ENCODE data around the gene SULT4A1. TPM values are rescaled to one million over a fixed set of nuclear protein-coding genes. Genes with fewer than 3 reads are reported as not detected.

Gene SULT4A1
- total and polyA plus RNA-seq, 3 experiments from 2014 or later, result not detected

- Mint-ChIP-seq H3K4me1 (no peaks in the 10 kb centered on the region), H3K4me3 (no peak overlapping the region), H3K36me3 (peaks cover 0 to 2% (median 0%) of the 10 kb centered on the region in 3 donors), H3K27me3 (peaks cover 12 to 55% of the 10 kb centered on the region in 2 donors), H3K9me3 (no peaks in the 10 kb centered on the region), H3K27ac (peak overlapping the region in 1 of 8 donors; percentile 29)
- ChIA-PET POLR2A (no interaction called here), CTCF (no interaction called here)
- H3K27me3 ChIP-seq (ENCODE audit: insufficient read depth, low read length, poor library complexity, severe bottlenecking), result no peaks in the 10 kb centered on the region
- no peak overlapping the region for H3K27ac ChIP-seq (ENCODE audit: low read depth, low read length)
- H3K4me3 ChIP-seq (ENCODE audit: low read length), result no peak overlapping the region
- no peaks in the 10 kb centered on the region for H3K4me1 ChIP-seq (ENCODE audit: insufficient read depth, low read length)
- H3K9me3 ChIP-seq (ENCODE audit: low read length), result no peaks in the 10 kb centered on the region
- H3K36me3 ChIP-seq (ENCODE audit: insufficient read depth, low read length), result no peaks in the 10 kb centered on the region
- DNase-seq, result no peak
Observed at GRCh38 chr22:43823911-43824665, 38.2 kb downstream of the SULT4A1 start.

GRCh38 chr22:43823353-43823908 is 38.9 kb downstream of the SULT4A1 start:
- POLR2A ChIA-PET, result no interaction called here

DNA sequence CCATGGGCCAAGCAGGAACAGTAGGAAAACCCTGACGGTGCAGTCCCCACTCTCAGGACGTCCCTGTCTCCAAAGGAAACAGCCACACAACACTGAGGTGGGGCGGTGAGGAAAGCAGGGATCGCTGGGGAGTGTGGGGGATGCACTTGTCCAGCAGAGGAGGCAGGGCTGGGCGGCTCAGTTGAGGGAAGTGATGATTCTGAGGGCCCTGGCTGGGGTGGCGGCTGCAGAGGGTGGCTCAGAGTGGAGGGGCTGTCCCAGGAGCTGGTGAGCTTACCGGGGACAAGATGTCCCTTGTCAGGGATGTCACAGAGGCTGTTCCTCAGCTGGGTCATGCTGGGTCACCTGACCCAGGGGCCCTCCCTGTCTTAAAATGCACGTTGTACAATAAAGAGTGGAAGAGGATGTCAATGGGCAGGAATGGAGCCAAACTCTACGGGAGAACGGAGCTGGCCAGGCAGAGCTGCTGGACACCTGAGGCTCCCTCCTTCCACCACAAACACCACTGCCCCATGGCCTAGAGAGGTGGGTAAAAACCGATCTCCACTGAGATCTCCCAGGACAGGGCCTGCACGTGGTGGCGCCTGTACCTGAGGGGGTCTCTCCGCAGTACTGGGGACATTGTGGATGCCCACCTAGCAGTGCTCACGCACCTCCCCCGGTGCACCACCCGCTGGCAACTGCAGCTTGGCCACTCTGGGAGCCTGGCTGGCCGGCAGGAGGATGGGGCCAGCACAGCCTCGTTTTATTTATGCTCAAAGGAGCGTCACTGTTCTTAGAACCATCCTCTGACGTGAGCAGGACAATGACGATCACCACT is 40.5 kb downstream of the SULT4A1 start:
- Histone ChIP-seq H3K36me3 (ENCODE audit: insufficient read depth, low read length) (no peaks in the 10 kb centered on the region), H3K4me3 (ENCODE audit: low read length) (no peak overlapping the region), H3K9me3 (ENCODE audit: low read length) (no peaks in the 10 kb centered on the region), H3K4me1 (ENCODE audit: insufficient read depth, low read length) (no peaks in the 10 kb centered on the region), H3K27ac (ENCODE audit: low read depth, low read length) (no peak overlapping the region), H3K27me3 (ENCODE audit: insufficient read depth, low read length, poor library complexity, severe bottlenecking) (no peaks in the 10 kb centered on the region)
- ChIA-PET POLR2A (no interaction called here), CTCF (no interaction called here)
- no peaks in the 10 kb centered on the region for H3K9me3 Mint-ChIP-seq
- no peaks in the 10 kb centered on the region for H3K4me1 Mint-ChIP-seq
- DNase-seq, result no peak
- no peak overlapping the region for H3K4me3 Mint-ChIP-seq
- peaks cover 0 to 2% (median 0%) of the 10 kb centered on the region in 3 donors for H3K36me3 Mint-ChIP-seq
- H3K27me3 Mint-ChIP-seq, result peaks cover 12 to 53% of the 10 kb centered on the region in 2 donors
- no peak overlapping the region for H3K27ac Mint-ChIP-seq

More at GRCh38 chr22:43823353-43823908, 38.9 kb downstream of the SULT4A1 start:
- Histone ChIP-seq H3K27me3 (ENCODE audit: insufficient read depth, low read length, poor library complexity, severe bottlenecking) (no peaks in the 10 kb centered on the region), H3K4me1 (ENCODE audit: insufficient read depth, low read length) (no peaks in the 10 kb centered on the region), H3K9me3 (ENCODE audit: low read length) (no peaks in the 10 kb centered on the region), H3K36me3 (ENCODE audit: insufficient read depth, low read length) (no peaks in the 10 kb centered on the region), H3K27ac (ENCODE audit: low read depth, low read length) (no peak overlapping the region), H3K4me3 (ENCODE audit: low read length) (no peak overlapping the region)
- H3K4me1 Mint-ChIP-seq, result no peaks in the 10 kb centered on the region
- CTCF ChIA-PET, result no interaction called here
- H3K4me3 Mint-ChIP-seq, result no peak overlapping the region
- DNase-seq, result no peak
- no peak overlapping the region for H3K27ac Mint-ChIP-seq
- H3K36me3 Mint-ChIP-seq, result peaks cover 0 to 2% (median 0%) of the 10 kb centered on the region in 3 donors
- no peaks in the 10 kb centered on the region for H3K9me3 Mint-ChIP-seq
- H3K27me3 Mint-ChIP-seq, result peaks cover 12 to 55% of the 10 kb centered on the region in 2 donors

GRCh38 chr22:43820651-43821305 is 41.5 kb downstream of the SULT4A1 start:
- Mint-ChIP-seq H3K27me3 (peaks cover 10 to 42% of the 10 kb centered on the region in 2 donors), H3K36me3 (peaks cover 0 to 2% (median 0%) of the 10 kb centered on the region in 3 donors), H3K27ac (no peak overlapping the region), H3K9me3 (no peaks in the 10 kb centered on the region), H3K4me1 (no peaks in the 10 kb centered on the region), H3K4me3 (no peak overlapping the region)
- POLR2A ChIA-PET, result no interaction called here
- no peaks in the 10 kb centered on the region for H3K4me1 ChIP-seq (ENCODE audit: insufficient read depth, low read length)
- no peaks in the 10 kb centered on the region for H3K27me3 ChIP-seq (ENCODE audit: insufficient read depth, low read length, poor library complexity, severe bottlenecking)
- H3K36me3 ChIP-seq (ENCODE audit: insufficient read depth, low read length), result no peaks in the 10 kb centered on the region
- H3K27ac ChIP-seq (ENCODE audit: low read depth, low read length), result no peak overlapping the region
- CTCF ChIA-PET, result no interaction called here
- H3K9me3 ChIP-seq (ENCODE audit: low read length), result no peaks in the 10 kb centered on the region
- DNase-seq, result no peak
- H3K4me3 ChIP-seq (ENCODE audit: low read length), result no peak overlapping the region

GRCh38 chr22:43819931-43820640 is 42.2 kb downstream of the SULT4A1 start:
- Histone ChIP-seq H3K4me1 (ENCODE audit: insufficient read depth, low read length) (no peaks in the 10 kb centered on the region), H3K9me3 (ENCODE audit: low read length) (no peaks in the 10 kb centered on the region), H3K36me3 (ENCODE audit: insufficient read depth, low read length) (no peaks in the 10 kb centered on the region), H3K27ac (ENCODE audit: low read depth, low read length) (no peak overlapping the region), H3K27me3 (ENCODE audit: insufficient read depth, low read length, poor library complexity, severe bottlenecking) (no peaks in the 10 kb centered on the region), H3K4me3 (ENCODE audit: low read length) (no peak overlapping the region)
- Mint-ChIP-seq H3K4me3 (no peak overlapping the region), H3K36me3 (peaks cover 0 to 2% (median 0%) of the 10 kb centered on the region in 3 donors), H3K27me3 (peaks cover 10 to 36% of the 10 kb centered on the region in 2 donors), H3K9me3 (no peaks in the 10 kb centered on the region), H3K4me1 (no peaks in the 10 kb centered on the region), H3K27ac (no peak overlapping the region)
- ChIA-PET CTCF (no interaction called here), POLR2A (no interaction called here)
- no peak for DNase-seq

DNA sequence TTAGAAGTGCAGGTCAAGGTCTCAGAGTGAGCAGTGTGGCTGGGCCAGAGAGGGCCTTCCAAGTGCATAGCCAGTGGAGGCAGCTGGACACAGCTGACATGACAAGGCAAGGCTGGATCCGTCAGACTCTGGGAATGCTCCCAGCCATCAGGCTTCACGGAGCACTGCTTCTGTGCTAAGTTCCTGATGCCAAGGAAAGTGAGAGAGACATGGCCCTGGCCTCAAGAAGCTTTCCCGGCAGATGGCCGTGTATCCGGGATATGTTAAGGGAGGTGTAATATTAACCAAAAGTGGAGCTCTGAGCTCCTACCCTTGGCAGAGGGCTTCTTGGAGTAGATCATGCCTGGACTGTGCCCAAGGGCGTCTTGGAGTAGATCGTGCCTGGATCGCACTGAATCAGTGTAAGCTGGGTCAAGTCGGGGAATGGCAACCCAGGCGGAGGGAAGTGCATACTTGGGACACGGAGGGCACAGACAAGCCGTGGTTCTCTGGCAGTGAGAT is 42.8 kb downstream of the SULT4A1 start:
- no peaks in the 10 kb centered on the region for H3K9me3 ChIP-seq (ENCODE audit: low read length)
- H3K27me3 ChIP-seq (ENCODE audit: insufficient read depth, low read length, poor library complexity, severe bottlenecking), result no peaks in the 10 kb centered on the region
- Mint-ChIP-seq H3K4me1 (no peaks in the 10 kb centered on the region), H3K4me3 (peak overlapping the region in 1 of 7 donors; percentile 5), H3K36me3 (peaks cover 0 to 2% (median 0%) of the 10 kb centered on the region in 3 donors), H3K27ac (no peak overlapping the region), H3K27me3 (peaks cover 10 to 30% of the 10 kb centered on the region in 2 donors), H3K9me3 (no peaks in the 10 kb centered on the region)
- DNase-seq, result no peak
- H3K4me3 ChIP-seq (ENCODE audit: low read length), result no peak overlapping the region
- ChIA-PET POLR2A (no interaction called here), CTCF (no interaction called here)
- no peaks in the 10 kb centered on the region for H3K4me1 ChIP-seq (ENCODE audit: insufficient read depth, low read length)
- no peaks in the 10 kb centered on the region for H3K36me3 ChIP-seq (ENCODE audit: insufficient read depth, low read length)
- H3K27ac ChIP-seq (ENCODE audit: low read depth, low read length), result no peak overlapping the region

DNA sequence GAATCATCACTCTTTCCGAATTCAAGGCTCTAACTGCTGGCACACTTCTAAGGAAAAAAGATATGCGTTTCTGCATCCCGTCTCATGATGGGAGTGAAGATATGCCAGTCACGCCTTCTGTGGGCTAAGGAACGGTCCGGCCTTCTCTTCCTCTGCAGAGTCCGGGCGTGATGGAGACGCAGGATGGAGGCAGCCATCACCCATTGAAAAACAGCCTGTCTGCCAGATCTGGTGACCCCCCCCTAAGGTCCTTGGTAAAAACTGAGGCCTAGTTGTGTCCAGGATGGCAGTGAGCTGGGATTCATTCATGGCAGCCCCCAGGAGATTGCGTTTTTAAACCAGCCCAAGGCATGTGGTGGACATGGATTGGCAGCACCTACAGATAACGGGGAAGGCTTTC is 43.3 kb downstream of the SULT4A1 start:
- Mint-ChIP-seq H3K27me3 (peaks cover 8 to 27% of the 10 kb centered on the region in 2 donors), H3K4me1 (peaks cover 4 to 5% (median 4%) of the 10 kb centered on the region in 3 donors), H3K27ac (no peak overlapping the region), H3K9me3 (no peaks in the 10 kb centered on the region), H3K36me3 (peaks cover 0 to 4% (median 0%) of the 10 kb centered on the region in 3 donors), H3K4me3 (no peak overlapping the region)
- H3K4me1 ChIP-seq (ENCODE audit: insufficient read depth, low read length), result no peaks in the 10 kb centered on the region
- H3K27ac ChIP-seq (ENCODE audit: low read depth, low read length), result no peak overlapping the region
- ChIA-PET CTCF (no interaction called here), POLR2A (no interaction called here)
- H3K4me3 ChIP-seq (ENCODE audit: low read length), result no peak overlapping the region
- H3K27me3 ChIP-seq (ENCODE audit: insufficient read depth, low read length, poor library complexity, severe bottlenecking), result no peaks in the 10 kb centered on the region
- H3K36me3 ChIP-seq (ENCODE audit: insufficient read depth, low read length), result no peaks in the 10 kb centered on the region
- no peaks in the 10 kb centered on the region for H3K9me3 ChIP-seq (ENCODE audit: low read length)
- no peak for DNase-seq
